Stomach (tissue), 4 donors: Measurements from ENCODE around the gene FRMPD2.

ENCODE experiments used
- EP300 ChIP-seq: sonication (generic); formaldehyde crosslinking; IDR thresholded peaks from one replicate; pipeline ENCODE4 v1.6.1; 2017; ENCODE audit warnings: antibody characterized with exemption
- POLR2A ChIP-seq, 4 donors: fragments of 450-650 bp; IDR thresholded peaks; one replicate each; pipeline ENCODE4 v1.6.1; 2016; ENCODE audit warnings: antibody characterized with exemption in 4 of 4, control low read depth in 2 of 4, mild to moderate bottlenecking in 1 of 4, moderate library complexity in 1 of 4
- POLR2AphosphoS5 ChIP-seq, 3 donors: sonication (generic); formaldehyde crosslinking; IDR thresholded peaks; one replicate each; pipeline ENCODE4 v1.6.1; 2016; ENCODE audit warnings: antibody characterized with exemption in 3 of 3
- TF ChIP-seq, protein P1 (sequence below), 7 experiments: fragments of 450-650 bp in 4 of 7; fragments of 200-600 bp in 3 of 7; sonication (generic) in 3 of 7; IDR thresholded peaks; one replicate each; pipeline ENCODE4 v1.5.1; 2016 to 2019; ENCODE audit warnings: antibody characterized with exemption in 7 of 7, control low read depth in 2 of 7, mild to moderate bottlenecking in 1 of 7

DNA sequence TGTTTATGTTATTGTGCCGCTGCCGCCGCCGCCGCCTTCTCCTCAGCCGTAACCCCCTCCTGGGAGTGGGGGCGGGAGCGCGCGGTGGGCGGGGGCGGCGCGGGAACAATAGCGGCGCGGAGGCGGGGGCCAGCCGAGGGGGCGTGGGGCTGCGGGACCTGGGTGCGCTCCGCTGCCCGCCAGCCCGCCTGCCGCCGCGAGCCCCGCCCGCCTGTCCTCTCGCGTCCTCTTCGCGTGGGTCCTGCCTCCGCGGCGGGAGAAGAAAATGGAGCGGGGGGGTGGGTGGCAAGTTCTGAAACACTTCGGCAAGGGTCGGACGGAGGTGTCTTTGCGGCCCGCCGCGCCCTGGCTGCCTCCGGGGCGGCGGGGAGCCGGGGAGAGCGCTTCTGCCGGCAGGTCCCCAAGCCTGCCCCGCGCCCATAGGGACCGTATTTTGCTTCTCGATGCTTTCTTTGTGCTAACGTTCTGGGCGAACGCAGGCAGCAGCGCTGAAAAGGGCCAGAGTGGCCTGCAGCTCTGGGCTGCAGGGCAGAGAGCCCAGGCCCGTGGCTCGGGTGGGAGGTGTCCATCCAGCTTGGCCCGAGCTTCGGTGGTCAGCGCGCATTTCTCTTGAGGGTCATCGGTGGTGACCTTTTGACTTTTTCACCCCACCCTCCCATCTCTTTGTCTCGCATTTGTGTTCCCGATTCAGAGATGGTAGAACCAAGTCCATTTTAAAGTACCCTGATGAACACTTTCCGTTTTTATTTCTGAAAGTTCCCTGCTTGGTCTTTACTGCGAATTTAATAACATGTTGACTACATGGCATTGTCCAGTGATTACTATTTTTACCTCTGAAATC lies 32.6 kb upstream of the FRMPD2 start:
- TF ChIP-seq POLR2A (IDR thresholded peaks at IDR 0.05) (no peak), POLR2AphosphoS5 (IDR thresholded peaks at IDR 0.05) (no peak), EP300 (no peak)
- TF ChIP-seq, protein P1, sequence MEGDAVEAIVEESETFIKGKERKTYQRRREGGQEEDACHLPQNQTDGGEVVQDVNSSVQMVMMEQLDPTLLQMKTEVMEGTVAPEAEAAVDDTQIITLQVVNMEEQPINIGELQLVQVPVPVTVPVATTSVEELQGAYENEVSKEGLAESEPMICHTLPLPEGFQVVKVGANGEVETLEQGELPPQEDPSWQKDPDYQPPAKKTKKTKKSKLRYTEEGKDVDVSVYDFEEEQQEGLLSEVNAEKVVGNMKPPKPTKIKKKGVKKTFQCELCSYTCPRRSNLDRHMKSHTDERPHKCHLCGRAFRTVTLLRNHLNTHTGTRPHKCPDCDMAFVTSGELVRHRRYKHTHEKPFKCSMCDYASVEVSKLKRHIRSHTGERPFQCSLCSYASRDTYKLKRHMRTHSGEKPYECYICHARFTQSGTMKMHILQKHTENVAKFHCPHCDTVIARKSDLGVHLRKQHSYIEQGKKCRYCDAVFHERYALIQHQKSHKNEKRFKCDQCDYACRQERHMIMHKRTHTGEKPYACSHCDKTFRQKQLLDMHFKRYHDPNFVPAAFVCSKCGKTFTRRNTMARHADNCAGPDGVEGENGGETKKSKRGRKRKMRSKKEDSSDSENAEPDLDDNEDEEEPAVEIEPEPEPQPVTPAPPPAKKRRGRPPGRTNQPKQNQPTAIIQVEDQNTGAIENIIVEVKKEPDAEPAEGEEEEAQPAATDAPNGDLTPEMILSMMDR (IDR thresholded peaks at IDR 0.05), result no peak
